Gastrocnemius medialis (tissue), 4 donors: ENCODE measurements around the gene DLX3.

ENCODE experiments used
- CTCF ChIP-seq, 5 experiments: fragments of 450-650 bp in 3 of 5; fragments of 200-600 bp in 2 of 5; sonication (generic) in 2 of 5; IDR thresholded peaks in 4 of 5; conservative IDR thresholded peaks in 1 of 5; 1 replicate in 4 of 5; 2 replicates in 1 of 5; pipeline ENCODE4 v1.5.1; 2016 to 2019; ENCODE audit warnings: antibody characterized with exemption in 5 of 5, mild to moderate bottlenecking in 3 of 5, moderate library complexity in 3 of 5
- POLR2A ChIP-seq, 2 donors: fragments of 450-650 bp; IDR thresholded peaks; one replicate each; pipeline ENCODE4 v1.6.1; 2017; ENCODE audit warnings: antibody characterized with exemption in 2 of 2, mild to moderate bottlenecking in 2 of 2, moderate library complexity in 2 of 2

GRCh38 chr17:49993423-49994060 lies 1.5 kb downstream of the DLX3 start:
- TF ChIP-seq POLR2A (IDR thresholded peaks at IDR 0.05) (no peak), CTCF (IDR thresholded peaks at IDR 0.05 in 4 of 5, conservative IDR thresholded peaks at IDR 0.05 in 1 of 5) (no peak)
